HepG2 (cell line): ENCODE measurements around the gene SAMD14. TPM values are rescaled to one million over a fixed set of nuclear protein-coding genes. Genes with fewer than 3 reads are reported as not detected.

Experiments used
- FIP1L1 ChIP-seq: fragments of 200-400 bp; formaldehyde crosslinking; IDR thresholded peaks from 2 replicates; pipeline ENCODE4 v1.6.1; 2018; ENCODE audit warnings: low read depth, mild to moderate bottlenecking, low read length, moderate library complexity, borderline replicate concordance; ENCODE audit not compliant: insufficient read depth
- FOXA1 ChIP-seq, 2 experiments: fragments of 450-650 bp in 1 of 2; sonication (generic) in 1 of 2; formaldehyde crosslinking in 1 of 2; IDR thresholded peaks; 2 replicates each; pipeline versions ENCODE4 v1.4.0 to v1.6.1; 2016 to 2020; ENCODE audit warnings: missing genetic modification reagents in 1 of 2
- KLF9 ChIP-seq: IDR thresholded peaks from 2 replicates; pipeline ENCODE4 v1.6.1; 2016; ENCODE audit warnings: low read depth
- PHF8 ChIP-seq: sonication (generic); formaldehyde crosslinking; IDR thresholded peaks from 2 replicates; pipeline ENCODE4 v1.5.0; 2020; ENCODE audit warnings: missing genetic modification reagents
- SP5 ChIP-seq: IDR thresholded peaks from 2 replicates; pipeline ENCODE4 v1.6.1; 2016; ENCODE audit warnings: low read depth, borderline replicate concordance
- SPEN ChIP-seq: sonication (generic); formaldehyde crosslinking; IDR thresholded peaks from 2 replicates; pipeline ENCODE4 v1.5.1; 2020; ENCODE audit warnings: low read depth, mild to moderate bottlenecking, missing genetic modification reagents
- ZC3H13 ChIP-seq: sonication (generic); formaldehyde crosslinking; IDR thresholded peaks from 2 replicates; pipeline ENCODE4 v1.8.1; 2023; ENCODE audit warnings: mild to moderate bottlenecking, missing genetic modification reagents, moderate library complexity
- ZNF121 ChIP-seq: sonication (generic); formaldehyde crosslinking; IDR thresholded peaks from 2 replicates; pipeline ENCODE4 v1.5.0; 2020; ENCODE audit warnings: mild to moderate bottlenecking, missing genetic modification reagents
- ZNF337 ChIP-seq: sonication (generic); formaldehyde crosslinking; IDR thresholded peaks from 2 replicates; pipeline ENCODE4 v1.5.1; 2020; ENCODE audit warnings: missing genetic modification reagents, low read depth, mild to moderate bottlenecking, borderline replicate concordance
- ZNF430 ChIP-seq: sonication (generic); formaldehyde crosslinking; IDR thresholded peaks from 2 replicates; pipeline ENCODE4 v1.9.0; 2021; ENCODE audit warnings: mild to moderate bottlenecking, missing genetic modification reagents
- ZNF616 ChIP-seq: sonication (generic); formaldehyde crosslinking; IDR thresholded peaks from 2 replicates; pipeline ENCODE4 v1.5.0; 2020; ENCODE audit warnings: low read depth, mild to moderate bottlenecking, missing genetic modification reagents
- ZNF782 ChIP-seq: sonication (generic); formaldehyde crosslinking; IDR thresholded peaks from 2 replicates; pipeline ENCODE4 v1.4.0; 2020; ENCODE audit warnings: missing genetic modification reagents, mild to moderate bottlenecking, borderline replicate concordance
- polyA plus RNA-seq, 8 experiments: library from polyadenylated mRNA; depleted of rRNA in 3 of 8; stranded (reverse) in 7 of 8; unstranded in 1 of 8; fragments of >200 nt; fragmentation: Illumina TruSeq in 4 of 8; extraction: Trizol in 4 of 8; gene quantifications; 2 replicates each; pipeline versions ENCODE4 v1.2.1 to v1.2.3, GENCODE V29; 2011 to 2016; ENCODE audit warnings: low read depth in 4 of 8, missing spikeins in 1 of 8, mixed read lengths in 1 of 8; ENCODE audit not compliant: insufficient read depth in 1 of 8
- total RNA-seq, 5 experiments: library from RNA; depleted of rRNA; stranded (reverse); fragments of >200 nt; fragmentation: Illumina TruSeq; extraction: Trizol; gene quantifications; 2 replicates each; pipeline ENCODE4 v1.2.3, GENCODE V29; 2016; ENCODE audit warnings: low read depth in 1 of 5
- TF ChIP-seq, protein P1 (sequence below): sonication (generic); formaldehyde crosslinking; IDR thresholded peaks from 2 replicates; pipeline ENCODE4 v1.5.1; 2020; ENCODE audit warnings: missing genetic modification reagents, mild to moderate bottlenecking, borderline replicate concordance
- TF ChIP-seq, protein P2 (sequence below): sonication (generic); formaldehyde crosslinking; IDR thresholded peaks from 2 replicates; pipeline ENCODE4 v1.5.0; 2020; ENCODE audit warnings: mild to moderate bottlenecking, missing genetic modification reagents
- TF ChIP-seq, protein P3 (sequence below): IDR thresholded peaks from 2 replicates; pipeline ENCODE4 v1.6.1; 2016; ENCODE audit warnings: mild to moderate bottlenecking
- TF ChIP-seq, protein P4 (sequence below): IDR thresholded peaks from 2 replicates; pipeline ENCODE4 v1.6.1; 2016; ENCODE audit warnings: missing biosample characterization, missing genetic modification reagents, low read depth
- TF ChIP-seq, protein P5 (sequence below), 2 experiments: IDR thresholded peaks; 2 replicates each; pipeline ENCODE4 v1.6.1; 2011 to 2012; ENCODE audit warnings: low read length in 2 of 2, borderline replicate concordance in 1 of 2, low read depth in 1 of 2, mild to moderate bottlenecking in 1 of 2, moderate library complexity in 1 of 2

Gene SAMD14
- total and polyA plus RNA-seq, 2 of the 13 experiments (the other 11 are each of a cell fraction or from before 2014, with no cell fraction given): 0.07 to 0.22 TPM

DNA sequence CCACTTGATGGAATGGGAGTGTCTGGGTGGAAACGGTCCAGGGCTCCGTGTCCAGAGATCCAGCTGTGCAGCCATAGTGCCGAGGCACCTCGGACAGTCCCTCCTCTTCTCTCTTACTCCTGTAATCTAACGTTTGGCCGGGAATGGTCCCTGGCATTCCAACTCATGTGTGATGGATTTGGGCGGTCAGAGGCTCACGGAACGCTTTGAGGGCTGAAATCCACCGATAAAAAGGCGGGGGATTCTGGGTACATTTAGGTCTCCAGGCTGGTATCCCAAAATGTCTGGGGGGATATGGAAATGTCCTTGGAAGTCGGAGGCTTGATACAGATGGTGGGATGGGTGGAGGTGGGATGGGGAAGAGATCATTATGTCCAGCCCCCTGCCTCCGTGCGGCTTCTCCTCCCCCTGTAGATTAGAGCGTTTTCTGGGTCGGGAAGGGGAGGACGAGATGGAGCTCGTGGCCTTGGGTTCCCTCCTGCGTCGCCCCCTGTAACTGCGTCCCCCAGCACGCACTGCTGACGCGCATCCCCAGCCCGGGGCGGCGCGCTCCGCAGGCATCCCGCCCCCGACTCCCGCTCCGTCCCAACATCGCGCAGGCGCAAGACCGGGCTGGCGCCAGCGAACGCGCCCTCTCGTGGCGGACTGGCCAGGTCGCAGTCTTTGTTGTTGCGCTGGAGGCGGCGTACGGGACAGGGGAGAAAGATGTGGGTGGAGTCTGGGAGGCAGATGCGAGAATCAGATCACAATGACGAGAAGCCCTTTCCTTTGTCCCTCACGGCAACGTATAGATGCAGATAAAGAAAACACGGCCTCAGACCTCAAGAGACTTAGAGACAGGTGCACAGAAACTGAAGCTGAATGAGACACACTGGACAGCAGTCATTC is 31.3 kb upstream of the SAMD14 start (continued):
- no peak for TF ChIP-seq ZNF616
- TF ChIP-seq, protein P1, sequence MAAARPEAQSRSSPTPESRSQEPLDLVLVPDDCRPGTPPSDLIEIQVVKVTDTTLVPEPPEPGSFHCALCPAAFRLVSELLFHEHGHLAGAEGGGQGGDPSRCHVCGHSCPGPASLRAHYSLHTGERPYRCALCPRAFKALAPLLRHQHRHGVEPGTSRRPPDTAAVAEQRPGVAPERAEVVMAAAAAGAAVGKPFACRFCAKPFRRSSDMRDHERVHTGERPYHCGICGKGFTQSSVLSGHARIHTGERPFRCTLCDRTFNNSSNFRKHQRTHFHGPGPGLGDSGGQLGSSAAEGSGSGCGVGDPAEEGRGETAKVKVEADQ: no peak
- TF ChIP-seq ZNF430 (CRISPR knock-in tag): peak; percentile 74; the same call in 1 of the 2 replicates
- TF ChIP-seq, protein P2, sequence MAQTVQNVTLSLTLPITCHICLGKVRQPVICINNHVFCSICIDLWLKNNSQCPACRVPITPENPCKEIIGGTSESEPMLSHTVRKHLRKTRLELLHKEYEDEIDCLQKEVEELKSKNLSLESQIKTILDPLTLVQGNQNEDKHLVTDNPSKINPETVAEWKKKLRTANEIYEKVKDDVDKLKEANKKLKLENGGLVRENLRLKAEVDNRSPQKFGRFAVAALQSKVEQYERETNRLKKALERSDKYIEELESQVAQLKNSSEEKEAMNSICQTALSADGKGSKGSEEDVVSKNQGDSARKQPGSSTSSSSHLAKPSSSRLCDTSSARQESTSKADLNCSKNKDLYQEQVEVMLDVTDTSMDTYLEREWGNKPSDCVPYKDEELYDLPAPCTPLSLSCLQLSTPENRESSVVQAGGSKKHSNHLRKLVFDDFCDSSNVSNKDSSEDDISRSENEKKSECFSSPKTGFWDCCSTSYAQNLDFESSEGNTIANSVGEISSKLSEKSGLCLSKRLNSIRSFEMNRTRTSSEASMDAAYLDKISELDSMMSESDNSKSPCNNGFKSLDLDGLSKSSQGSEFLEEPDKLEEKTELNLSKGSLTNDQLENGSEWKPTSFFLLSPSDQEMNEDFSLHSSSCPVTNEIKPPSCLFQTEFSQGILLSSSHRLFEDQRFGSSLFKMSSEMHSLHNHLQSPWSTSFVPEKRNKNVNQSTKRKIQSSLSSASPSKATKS: no peak
- TF ChIP-seq, protein P3, sequence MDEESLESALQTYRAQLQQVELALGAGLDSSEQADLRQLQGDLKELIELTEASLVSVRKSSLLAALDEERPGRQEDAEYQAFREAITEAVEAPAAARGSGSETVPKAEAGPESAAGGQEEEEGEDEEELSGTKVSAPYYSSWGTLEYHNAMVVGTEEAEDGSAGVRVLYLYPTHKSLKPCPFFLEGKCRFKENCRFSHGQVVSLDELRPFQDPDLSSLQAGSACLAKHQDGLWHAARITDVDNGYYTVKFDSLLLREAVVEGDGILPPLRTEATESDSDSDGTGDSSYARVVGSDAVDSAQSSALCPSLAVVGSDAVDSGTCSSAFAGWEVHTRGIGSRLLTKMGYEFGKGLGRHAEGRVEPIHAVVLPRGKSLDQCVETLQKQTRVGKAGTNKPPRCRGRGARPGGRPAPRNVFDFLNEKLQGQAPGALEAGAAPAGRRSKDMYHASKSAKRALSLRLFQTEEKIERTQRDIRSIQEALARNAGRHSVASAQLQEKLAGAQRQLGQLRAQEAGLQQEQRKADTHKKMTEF (CRISPR knock-in tag): peak; percentile 66
- no peak for TF ChIP-seq ZNF337 (CRISPR knock-in tag)
- peak; percentile 88 for TF ChIP-seq ZNF121 (CRISPR knock-in tag)
- TF ChIP-seq ZNF782 (CRISPR knock-in tag): peak; percentile 68; the same call in 1 of the 2 replicates
- TF ChIP-seq, protein P4, sequence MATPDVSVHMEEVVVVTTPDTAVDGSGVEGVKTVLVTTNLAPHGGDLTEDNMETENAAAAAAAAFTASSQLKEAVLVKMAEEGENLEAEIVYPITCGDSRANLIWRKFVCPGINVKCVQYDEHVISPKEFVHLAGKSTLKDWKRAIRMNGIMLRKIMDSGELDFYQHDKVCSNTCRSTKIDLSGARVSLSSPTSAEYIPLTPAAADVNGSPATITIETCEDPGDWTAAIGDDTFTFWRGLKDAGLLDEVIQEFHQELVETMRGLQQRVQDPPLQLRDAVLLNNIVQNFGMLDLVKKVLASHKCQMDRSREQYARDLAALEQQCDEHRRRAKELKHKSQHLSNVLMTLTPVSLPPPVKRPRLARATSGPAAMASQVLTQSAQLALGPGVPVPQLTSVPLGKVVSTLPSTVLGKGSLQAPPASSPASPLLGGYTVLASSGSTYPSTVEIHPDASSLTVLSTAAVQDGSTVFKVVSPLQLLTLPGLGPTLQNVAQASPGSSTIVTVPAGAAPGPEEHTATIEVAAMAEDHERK (CRISPR knock-in tag): no peak
- TF ChIP-seq PHF8 (CRISPR knock-in tag): 0 out of 2 replicates have a peak, but pooled peaks have one; percentile 34
- TF ChIP-seq SPEN (CRISPR knock-in tag): peak; percentile 73; the same call in 1 of the 2 replicates
- peak; percentile 83; the same call in 1 of the 2 replicates for TF ChIP-seq SP5
- no peak for TF ChIP-seq KLF9
- no peak for TF ChIP-seq FOXA1 (IDR thresholded peaks at IDR 0.05)
- peak; percentile 50 for TF ChIP-seq FOXA1 (CRISPR knock-in tag; IDR thresholded peaks at IDR 0.05)
- TF ChIP-seq, protein P5, sequence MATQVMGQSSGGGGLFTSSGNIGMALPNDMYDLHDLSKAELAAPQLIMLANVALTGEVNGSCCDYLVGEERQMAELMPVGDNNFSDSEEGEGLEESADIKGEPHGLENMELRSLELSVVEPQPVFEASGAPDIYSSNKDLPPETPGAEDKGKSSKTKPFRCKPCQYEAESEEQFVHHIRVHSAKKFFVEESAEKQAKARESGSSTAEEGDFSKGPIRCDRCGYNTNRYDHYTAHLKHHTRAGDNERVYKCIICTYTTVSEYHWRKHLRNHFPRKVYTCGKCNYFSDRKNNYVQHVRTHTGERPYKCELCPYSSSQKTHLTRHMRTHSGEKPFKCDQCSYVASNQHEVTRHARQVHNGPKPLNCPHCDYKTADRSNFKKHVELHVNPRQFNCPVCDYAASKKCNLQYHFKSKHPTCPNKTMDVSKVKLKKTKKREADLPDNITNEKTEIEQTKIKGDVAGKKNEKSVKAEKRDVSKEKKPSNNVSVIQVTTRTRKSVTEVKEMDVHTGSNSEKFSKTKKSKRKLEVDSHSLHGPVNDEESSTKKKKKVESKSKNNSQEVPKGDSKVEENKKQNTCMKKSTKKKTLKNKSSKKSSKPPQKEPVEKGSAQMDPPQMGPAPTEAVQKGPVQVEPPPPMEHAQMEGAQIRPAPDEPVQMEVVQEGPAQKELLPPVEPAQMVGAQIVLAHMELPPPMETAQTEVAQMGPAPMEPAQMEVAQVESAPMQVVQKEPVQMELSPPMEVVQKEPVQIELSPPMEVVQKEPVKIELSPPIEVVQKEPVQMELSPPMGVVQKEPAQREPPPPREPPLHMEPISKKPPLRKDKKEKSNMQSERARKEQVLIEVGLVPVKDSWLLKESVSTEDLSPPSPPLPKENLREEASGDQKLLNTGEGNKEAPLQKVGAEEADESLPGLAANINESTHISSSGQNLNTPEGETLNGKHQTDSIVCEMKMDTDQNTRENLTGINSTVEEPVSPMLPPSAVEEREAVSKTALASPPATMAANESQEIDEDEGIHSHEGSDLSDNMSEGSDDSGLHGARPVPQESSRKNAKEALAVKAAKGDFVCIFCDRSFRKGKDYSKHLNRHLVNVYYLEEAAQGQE (IDR thresholded peaks at IDR 0.05; ENCODE audit: borderline replicate concordance in 1 of 2, low read depth in 1 of 2, low read length in 2 of 2): no peak
- no peak for TF ChIP-seq FIP1L1
- TF ChIP-seq ZC3H13 (CRISPR knock-in tag): 0 out of 2 replicates have a peak, but pooled peaks have one; percentile 77
